HG03066 (cell line): ENCODE results near the gene PLXNA4.

Experiments
- ATAC-seq: cut with Tn5 transposase; IDR thresholded peaks from one replicate; pipeline ENCODE4 v1.9.1; 2021; ENCODE audit warnings: low read depth; ENCODE audit not compliant: unreplicated experiment

PLXNA4 gene

GRCh38 chr7:132255115-132255797 is 321.0 kb downstream of the PLXNA4 start:
- no peak for ATAC-seq

- no peak for ATAC-seq
These were observed 321.8 kb downstream of the PLXNA4 start for GRCh38 chr7:132254455-132254854.

- no peak for ATAC-seq
These were observed 323.5 kb downstream of the PLXNA4 start for GRCh38 chr7:132252793-132253100.

GRCh38 chr7:132251327-132251659 is 325.0 kb downstream of the PLXNA4 start:
- no peak for ATAC-seq

- no peak for ATAC-seq
These were observed 325.6 kb downstream of the PLXNA4 start for GRCh38 chr7:132250480-132251326.

GRCh38 chr7:132249256-132249971 is 326.9 kb downstream of the PLXNA4 start:
- ATAC-seq: no peak

- no peak for ATAC-seq
These were observed 327.4 kb downstream of the PLXNA4 start for GRCh38 chr7:132248841-132249240.

- ATAC-seq: no peak
These were observed 328.2 kb downstream of the PLXNA4 start for GRCh38 chr7:132247995-132248618.

GRCh38 chr7:132246591-132246990 is 329.7 kb downstream of the PLXNA4 start:
- ATAC-seq: no peak

- no peak for ATAC-seq
These were observed 330.7 kb downstream of the PLXNA4 start for GRCh38 chr7:132245539-132245938.

GRCh38 chr7:132244903-132245480 is 331.3 kb downstream of the PLXNA4 start:
- ATAC-seq: no peak

- ATAC-seq: no peak
These were observed 332.8 kb downstream of the PLXNA4 start for GRCh38 chr7:132243463-132243862.

GRCh38 chr7:132243051-132243450 is 333.2 kb downstream of the PLXNA4 start:
- no peak for ATAC-seq

GRCh38 chr7:132242192-132242812 is 334.0 kb downstream of the PLXNA4 start:
- ATAC-seq: no peak

- ATAC-seq: no peak
These were observed 335.3 kb downstream of the PLXNA4 start for GRCh38 chr7:132240821-132241422.

GRCh38 chr7:132240262-132240661 is 336.0 kb downstream of the PLXNA4 start:
- ATAC-seq: no peak

GRCh38 chr7:132239422-132239994 is 336.8 kb downstream of the PLXNA4 start:
- ATAC-seq: no peak

GRCh38 chr7:132234711-132235110 is 341.6 kb downstream of the PLXNA4 start:
- ATAC-seq: no peak

GRCh38 chr7:132232406-132232805 is 343.9 kb downstream of the PLXNA4 start:
- no peak for ATAC-seq

GRCh38 chr7:132230462-132230861 is 345.8 kb downstream of the PLXNA4 start:
- no peak for ATAC-seq
